IPS DF 6.9 (cell line): Measurements from ENCODE around the gene KDM8.

ENCODE experiments used
- DNase-seq: peaks from one replicate; pipeline ENCODE4 v3.0.0-alpha.2; 2013; ENCODE audit warnings: low read depth, low spot score
- H3K27ac ChIP-seq: one replicate; pipeline ENCODE4 v1.5.1; 2013; ENCODE audit warnings: low read length, control low read depth
- H3K27me3 ChIP-seq: 2 replicates; pipeline ENCODE4 v1.6.1; 2013; ENCODE audit warnings: mild to moderate bottlenecking, low read length; ENCODE audit not compliant: control insufficient read depth, insufficient read depth
- H3K36me3 ChIP-seq: 2 replicates; pipeline ENCODE4 v1.6.1; 2013; ENCODE audit warnings: low read length; ENCODE audit not compliant: control insufficient read depth, insufficient read depth
- H3K4me1 ChIP-seq: 2 replicates; pipeline ENCODE4 v1.6.1; 2013; ENCODE audit warnings: low read length; ENCODE audit not compliant: control insufficient read depth, insufficient read depth
- H3K4me3 ChIP-seq: 2 replicates; pipeline ENCODE4 v1.5.1; 2013; ENCODE audit warnings: mild to moderate bottlenecking, low read length
- H3K9me3 ChIP-seq: 2 replicates; pipeline ENCODE4 v1.6.1; 2013; ENCODE audit warnings: low read length, inconsistent platforms; ENCODE audit not compliant: control insufficient read depth, insufficient read depth
- WGBS: extraction: QIAGEN DNeasy Blood & Tissue Kit; methylation state at CpG from one replicate; pipeline ENCODE4 v1.1.7; 2013; ENCODE audit warnings: mixed read lengths, missing lambda C conversion rate; ENCODE audit not compliant: insufficient read length, insufficient coverage; 5-methylcytosine and 5-hydroxymethylcytosine counted together

KDM8 gene

DNA sequence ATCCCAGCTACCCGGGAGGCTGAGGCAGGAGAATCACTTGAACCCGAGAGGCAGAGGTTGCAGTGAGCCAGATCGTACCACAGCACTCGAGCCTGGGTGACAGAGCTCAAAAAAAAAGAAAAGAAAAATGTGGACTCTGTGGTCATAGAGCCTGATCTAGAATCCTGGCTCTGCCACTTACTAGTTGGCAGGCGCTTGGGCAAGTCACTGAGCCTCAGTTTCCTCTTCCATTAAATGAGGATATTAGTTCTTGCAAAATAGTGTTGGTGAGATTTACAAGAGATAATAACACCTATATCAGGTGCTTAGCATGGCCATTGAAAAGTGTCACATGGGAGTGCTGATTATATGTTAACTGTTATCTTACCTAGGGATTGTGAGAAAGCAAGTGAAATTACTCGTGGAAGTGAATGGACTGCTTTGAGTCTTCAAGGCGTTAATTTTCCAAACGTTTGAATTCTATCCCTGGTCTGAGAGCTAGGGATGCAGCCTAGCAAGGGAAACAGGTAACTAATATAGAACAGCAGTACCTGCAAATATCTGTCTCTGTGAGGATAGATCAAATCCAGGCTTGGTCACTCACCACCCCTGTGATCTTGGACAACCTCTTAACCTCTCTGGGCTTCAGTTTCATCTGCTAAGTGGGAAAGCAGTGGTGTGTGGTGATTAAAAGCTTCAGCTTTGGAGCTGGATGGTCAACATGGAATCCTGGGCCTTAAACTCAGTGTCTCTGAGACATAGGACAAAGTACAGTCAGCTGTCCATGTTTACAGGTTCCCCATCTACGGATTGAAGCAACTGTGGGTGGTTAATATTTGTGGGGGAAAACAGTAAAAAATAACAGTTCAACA is 66.2 kb downstream of the KDM8 start:
- Histone ChIP-seq H3K4me3 (no peak overlapping the region), H3K4me1 (no peaks in the 10 kb centered on the region), H3K9me3 (no peaks in the 10 kb centered on the region), H3K36me3 (no peaks in the 10 kb centered on the region), H3K27me3 (no peaks in the 10 kb centered on the region), H3K27ac (no peak overlapping the region)
- no peak for DNase-seq
- WGBS = no CpG with 5 or more reads among the region's 9 CpGs

DNA sequence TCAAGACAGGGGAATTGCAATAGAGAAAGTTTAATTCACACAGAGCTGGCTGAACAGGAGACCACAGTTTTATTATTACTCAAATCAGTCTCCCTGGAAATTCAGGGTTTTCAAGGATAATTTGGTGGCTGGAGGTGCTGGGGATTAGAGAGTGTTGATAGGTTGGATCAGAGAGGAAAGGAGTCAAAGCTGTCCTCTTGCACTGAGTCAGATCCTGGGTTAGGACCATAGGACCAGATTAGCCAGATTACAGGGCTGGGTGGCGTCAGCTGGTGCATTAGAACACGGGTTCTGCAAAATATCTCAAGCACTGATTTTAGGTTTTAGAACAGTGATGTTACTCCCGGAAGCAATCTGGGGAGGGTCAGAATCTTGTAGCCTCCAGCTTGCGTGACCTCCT is 67.0 kb downstream of the KDM8 start:
- no peaks in the 10 kb centered on the region for H3K9me3 ChIP-seq
- H3K27me3 ChIP-seq = no peaks in the 10 kb centered on the region
- H3K4me3 ChIP-seq = no peak overlapping the region
- no CpG with 5 or more reads among the region's 4 CpGs for WGBS
- no peak for DNase-seq
- H3K4me1 ChIP-seq = no peaks in the 10 kb centered on the region
- no peak overlapping the region for H3K27ac ChIP-seq
- no peaks in the 10 kb centered on the region for H3K36me3 ChIP-seq
